Dedifferentiated amniotic fluid mesenchymal stem cell (primary cell): ENCODE data around the gene WNT3.
"Not testable (repeated sequence)": the region's sequence is repeated elsewhere in the genome, so short reads cannot be mapped to it uniquely, and the experiment has no call there.

Source experiments
- DNase-seq: peaks from one replicate; pipeline ENCODE4 v3.0.0-alpha.2; 2016; ENCODE audit errors: extremely low spot score

Gene WNT3, protein sequence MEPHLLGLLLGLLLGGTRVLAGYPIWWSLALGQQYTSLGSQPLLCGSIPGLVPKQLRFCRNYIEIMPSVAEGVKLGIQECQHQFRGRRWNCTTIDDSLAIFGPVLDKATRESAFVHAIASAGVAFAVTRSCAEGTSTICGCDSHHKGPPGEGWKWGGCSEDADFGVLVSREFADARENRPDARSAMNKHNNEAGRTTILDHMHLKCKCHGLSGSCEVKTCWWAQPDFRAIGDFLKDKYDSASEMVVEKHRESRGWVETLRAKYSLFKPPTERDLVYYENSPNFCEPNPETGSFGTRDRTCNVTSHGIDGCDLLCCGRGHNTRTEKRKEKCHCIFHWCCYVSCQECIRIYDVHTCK

DNA sequence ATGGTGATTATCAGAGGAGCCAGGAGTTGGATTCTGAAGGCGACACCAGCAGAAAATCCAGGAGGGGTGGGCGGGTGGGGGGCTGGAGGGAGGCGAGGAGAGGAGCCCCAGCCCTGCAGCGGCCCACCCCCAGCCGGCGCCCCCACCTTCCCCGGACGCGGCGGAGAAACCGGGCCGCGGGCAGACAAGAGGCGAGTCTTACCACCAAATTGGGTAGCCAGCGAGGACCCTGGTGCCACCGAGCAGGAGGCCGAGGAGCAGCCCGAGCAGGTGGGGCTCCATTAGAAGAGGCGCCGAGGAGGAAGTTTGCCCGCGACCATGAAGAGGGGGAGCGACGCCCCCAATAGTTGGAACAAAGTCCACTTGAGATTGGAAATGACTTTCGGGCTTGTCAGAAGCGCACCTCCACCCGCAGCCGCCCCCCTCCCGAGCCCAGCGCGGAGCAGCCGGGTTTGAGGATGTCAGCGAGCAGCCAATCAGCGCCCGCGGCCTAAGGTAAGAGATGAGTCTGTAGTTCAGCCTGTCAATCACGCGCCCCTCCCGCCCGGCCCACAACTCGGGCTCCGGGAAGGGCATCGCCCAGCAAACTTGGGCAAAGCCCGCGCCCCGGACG lies at the start of gene WNT3:
WNT3 (minus strand) TSS at position 377 of the 613 bp plus-strand sequence; CDS start at position 282, 95 bp downstream.
- no peak for DNase-seq

DNA sequence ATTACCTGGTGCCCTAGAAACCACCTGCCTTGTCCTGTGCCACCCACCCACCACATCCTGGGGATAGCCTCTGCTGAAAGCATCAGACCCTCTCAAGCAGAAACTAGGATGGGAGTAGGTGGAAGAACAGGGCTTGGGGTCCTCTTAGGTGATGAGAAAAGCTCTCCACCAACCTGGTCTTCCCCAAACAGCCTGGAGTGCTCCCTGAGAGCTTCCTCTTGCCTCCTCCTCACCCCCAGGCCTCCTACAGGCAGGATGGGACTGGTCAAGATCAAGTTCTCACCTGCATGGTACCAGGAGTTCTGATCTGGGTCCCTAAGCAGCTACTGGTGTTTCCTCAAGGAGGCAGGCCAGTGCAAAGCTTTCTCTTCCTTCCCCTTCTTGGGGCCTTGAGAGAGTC lies 48.3 kb upstream of the WNT3 start:
- DNase-seq = no peak

DNA sequence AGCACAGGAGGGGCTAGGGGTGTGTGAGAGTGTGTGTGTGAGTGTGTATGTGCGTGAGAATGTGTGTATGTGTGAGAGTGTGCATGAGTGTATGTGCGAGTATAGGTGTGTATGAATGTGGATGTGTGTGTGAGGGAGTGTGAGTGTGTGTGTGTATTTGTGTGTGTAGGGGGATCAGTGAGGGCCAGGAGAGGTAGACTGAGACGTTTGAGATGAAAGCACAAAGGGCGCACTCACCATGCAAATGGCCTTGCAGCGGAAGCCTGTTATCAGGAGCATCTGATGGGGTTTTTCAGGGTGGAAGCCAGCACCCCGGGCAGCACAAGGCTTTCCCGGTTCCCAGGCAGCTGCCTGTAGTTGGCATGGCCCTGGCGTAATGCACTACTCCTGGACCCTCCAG lies 47.8 kb upstream of the WNT3 start:
- no peak for DNase-seq

DNA sequence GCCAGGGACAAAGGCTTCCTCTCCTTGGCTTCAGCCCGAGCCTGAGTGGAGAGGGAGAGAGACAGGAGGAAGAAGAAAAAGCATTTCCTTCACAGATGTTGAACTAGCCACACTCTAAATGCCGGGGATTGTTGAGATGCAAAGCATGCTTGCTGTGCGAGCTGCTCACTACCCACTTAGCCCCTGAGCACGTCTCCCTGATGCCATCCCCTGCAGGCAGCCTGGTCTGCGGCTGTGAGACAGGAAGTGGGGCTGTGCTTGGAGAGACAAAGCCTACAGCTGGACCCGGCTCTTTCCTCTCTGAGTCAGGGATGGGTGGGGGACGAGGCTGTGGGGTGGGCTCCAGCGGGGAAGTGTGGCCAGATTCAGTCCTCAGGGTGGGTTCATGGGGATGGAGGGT lies 46.6 kb upstream of the WNT3 start:
- DNase-seq = no peak

DNA sequence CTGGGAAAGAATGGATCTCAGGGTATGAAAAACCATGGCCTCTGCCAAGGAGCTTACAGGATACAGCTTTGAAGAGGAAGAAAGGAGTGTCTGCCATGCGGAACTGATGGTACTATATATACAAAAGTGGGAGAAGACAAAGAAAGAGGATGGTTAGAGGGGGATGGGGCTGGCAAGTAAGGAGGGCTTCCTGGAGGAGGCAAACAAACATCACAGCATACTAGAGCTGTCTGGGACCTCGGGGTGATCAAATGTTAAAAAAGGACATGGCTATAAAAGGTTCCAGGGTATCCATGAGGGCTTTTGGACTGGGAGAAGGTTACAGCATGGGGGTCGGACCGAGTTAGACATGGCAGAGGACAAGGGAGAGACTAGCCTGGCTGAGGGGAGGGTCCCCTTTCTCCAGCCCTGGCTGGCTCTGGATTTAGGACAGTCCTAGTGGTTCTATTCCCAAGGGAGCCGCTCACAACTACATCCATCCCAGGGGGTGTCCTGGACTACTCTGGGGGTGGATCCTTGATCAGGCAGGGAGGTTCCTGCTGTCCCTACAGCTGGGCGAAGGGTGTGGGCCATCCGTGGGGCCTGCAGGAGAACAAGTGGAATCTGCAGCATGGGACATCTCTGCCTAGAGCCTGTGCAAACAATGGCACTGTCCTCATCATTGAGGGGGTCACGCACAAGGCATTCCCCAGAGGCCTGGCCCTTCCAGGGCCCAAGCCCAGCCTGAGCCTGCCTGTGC lies 45.1 kb upstream of the WNT3 start:
- DNase-seq = no peak

DNA sequence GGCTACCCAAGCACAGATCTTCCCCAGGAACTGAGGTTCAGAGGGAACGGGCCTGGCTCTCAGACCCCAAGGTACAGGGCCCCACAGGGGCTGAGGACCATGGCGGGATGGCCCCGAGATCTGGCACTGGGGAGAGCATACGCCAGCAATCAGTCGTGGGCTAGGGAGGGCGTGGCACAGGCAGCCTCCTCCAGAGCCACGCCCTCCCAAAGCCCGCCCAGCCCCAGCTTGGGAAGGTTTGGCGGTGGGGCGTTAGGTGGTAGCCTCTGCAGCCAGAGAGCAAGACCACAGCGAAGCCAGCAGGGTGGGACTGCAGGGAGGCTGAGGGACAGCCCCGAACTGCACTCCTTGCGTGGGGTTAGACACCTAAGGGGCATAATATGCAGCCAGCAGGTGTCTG lies 44.5 kb upstream of the WNT3 start:
- no peak for DNase-seq

DNA sequence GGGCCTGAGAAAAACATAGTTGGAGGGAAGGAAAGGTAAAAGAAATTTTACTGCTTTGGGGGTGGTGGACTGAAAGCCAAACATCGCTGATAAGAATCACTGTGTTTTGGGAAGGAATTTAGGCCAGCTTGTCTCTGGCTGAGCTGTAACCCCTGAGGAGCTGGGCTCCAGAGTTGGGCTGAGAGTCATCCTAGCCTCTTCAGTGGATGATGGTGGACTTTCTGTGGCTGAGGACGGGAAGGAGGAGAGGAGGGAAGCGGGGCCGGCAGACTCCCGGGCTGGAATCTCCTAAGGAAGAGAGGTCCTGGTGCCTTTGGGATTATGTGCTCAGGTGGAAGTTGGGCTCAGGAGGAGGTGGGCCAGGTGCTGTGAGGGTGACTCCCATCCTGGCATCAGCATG lies 41.5 kb upstream of the WNT3 start:
- DNase-seq = no peak

DNA sequence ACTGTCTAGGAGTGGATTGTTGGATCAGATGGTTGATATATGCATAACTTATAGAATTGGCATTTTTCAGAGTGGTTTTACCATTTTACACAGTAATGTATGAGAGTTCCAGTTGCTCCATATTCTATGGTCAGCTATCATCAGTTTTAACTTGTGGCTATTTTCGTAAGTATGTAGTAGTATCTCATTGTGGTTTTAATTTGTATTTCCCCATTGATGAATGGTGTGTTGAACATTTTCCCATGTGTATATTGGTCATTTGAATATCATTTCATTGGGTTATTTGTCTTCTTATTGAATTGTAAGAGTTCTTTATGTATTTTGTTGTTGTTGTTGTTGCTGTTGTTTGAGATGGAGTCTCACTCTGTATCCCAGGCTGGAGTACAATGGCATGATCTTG lies 39.1 kb upstream of the WNT3 start:
- no peak for DNase-seq

DNA sequence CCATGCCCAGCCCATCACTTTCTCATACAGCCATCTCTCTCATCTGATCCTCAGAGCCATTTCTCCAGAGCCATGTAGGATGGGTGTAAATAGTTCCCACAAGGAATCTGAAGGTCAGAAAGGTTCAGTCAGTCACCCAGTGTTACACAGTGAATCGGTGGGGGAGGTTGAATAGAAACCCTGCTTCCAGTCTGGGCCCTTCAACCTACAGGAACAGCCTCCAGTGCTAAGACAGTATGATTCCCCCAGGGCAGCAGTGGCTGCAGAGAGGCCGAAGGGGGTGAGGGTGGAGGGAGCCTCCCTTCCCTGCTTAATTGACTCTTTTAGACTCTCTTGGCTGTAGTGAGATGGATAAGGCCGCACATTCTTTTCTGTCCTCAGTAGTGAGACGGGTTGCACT lies 36.5 kb upstream of the WNT3 start:
- no peak for DNase-seq

DNA sequence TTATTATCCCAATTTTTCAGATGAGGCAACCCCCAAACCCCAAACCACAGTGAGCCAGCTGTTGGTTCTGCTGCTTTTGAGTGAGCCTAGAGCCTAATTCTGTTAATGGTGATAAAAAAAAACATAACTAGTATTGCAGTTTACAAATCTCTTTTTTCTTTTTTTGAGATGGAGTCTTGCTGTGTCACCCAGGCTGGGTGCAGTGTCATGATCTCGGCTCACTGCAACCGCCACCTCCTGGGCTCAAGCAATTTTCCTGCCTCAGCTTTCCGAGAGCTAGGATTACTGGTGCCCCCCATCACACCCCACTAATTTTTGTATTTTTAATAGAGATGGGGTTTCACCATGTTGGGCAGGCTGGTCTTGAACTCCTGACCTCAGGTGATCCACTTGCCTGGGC lies 36.0 kb upstream of the WNT3 start:
- DNase-seq = no peak

DNA sequence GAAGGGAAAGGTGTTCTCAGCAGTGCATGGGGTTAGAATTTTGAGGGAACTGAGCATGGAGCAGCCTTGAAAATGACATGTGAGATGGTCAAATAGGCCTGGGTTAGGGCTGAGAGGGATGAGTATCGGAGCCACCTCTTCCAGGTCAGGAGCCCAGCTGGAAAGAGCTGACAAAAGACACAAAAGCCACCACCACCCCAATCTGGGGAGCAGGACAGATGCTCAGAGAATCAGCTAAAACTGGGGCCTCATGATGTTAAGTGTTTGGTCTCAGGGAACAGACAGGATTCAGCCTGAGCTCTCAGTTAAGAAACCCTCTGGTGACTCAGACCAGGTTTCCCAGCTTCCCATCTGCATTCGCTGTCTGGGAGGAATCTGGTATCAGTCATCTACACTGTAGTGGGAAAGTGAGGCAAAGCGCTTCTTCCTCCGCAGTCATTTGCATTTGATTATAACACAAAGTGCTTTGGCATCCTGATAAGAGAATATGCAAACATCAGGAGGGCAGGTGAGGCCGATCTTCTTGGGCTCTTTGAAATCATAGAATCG lies 35.5 kb upstream of the WNT3 start:
- no peak for DNase-seq

DNA sequence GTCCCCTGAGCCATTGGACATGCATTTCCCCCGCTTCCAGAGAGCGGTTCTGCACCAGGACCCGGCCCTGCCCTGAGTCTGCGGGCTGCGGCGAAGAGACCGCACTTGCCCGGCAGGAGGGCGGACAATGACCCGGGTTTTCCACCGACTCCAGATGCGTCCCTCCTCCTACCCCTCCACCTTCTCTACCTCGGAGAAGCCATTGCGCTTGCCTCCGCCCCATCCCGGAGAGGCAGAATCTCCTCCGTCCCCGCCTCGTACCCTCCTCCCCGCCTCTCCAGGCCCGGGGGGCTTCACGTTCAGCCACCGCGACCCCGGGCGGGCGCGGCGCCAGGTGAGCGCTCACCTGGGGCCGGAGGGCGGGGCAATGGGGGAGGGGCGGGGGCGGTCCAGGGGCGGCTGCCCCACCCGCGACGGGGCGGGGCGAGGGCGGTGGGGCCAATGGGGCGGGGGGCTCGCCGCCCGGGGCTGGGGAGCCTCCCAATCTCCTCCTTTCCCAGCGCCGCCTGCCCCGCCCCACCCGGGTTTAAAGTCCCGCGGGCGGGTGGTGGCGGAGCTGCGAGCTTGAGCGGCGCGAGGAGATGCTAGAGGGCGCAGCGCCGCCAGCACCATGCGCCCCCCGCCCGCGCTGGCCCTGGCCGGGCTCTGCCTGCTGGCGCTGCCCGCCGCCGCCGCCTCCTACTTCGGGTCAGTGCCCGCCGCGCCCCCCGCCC lies 32.7 kb upstream of the WNT3 start, which contains the start of gene WNT9B:
WNT9B (plus strand) TSS at position 555 of the 713 bp plus-strand sequence; CDS start at position 611, 56 bp downstream.
- DNase-seq = no peak

DNA sequence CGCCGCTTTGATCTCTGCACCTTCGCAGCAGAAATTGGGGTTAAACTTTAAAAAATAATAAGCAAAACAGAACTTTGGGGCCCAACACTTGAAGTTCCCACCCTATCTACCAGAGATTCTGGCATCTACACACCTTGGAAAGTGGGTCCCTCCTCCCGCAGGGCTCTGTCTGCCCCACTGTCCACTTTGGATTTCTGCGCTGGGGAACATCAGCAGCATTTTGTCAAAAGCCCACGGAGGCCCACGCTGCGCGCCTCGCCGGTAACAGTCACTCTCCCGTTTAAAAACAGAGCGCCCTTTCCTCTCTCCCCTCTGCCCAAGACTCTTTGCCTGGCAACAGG lies 32.2 kb upstream of the WNT3 start:
- DNase-seq = no peak

DNA sequence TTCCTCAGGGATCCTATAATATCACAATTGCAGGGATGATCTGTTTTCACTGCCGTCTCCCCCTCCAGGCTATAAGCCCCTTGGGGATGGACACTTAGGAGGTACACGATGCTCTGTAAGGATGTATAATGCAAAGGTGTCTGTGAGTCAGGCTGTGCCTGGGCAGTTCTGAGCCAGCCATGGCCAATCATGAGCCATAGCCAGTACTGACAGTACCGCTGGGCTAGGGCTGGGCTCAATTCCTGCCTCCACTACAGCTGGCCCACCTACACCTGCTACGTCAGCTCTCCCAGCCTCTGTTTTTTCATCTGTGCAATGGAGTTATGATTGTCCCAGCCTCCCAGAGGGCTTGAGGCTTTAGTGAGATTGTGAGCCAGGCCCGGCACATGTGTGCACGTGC lies 30.0 kb upstream of the WNT3 start:
- no peak for DNase-seq

DNA sequence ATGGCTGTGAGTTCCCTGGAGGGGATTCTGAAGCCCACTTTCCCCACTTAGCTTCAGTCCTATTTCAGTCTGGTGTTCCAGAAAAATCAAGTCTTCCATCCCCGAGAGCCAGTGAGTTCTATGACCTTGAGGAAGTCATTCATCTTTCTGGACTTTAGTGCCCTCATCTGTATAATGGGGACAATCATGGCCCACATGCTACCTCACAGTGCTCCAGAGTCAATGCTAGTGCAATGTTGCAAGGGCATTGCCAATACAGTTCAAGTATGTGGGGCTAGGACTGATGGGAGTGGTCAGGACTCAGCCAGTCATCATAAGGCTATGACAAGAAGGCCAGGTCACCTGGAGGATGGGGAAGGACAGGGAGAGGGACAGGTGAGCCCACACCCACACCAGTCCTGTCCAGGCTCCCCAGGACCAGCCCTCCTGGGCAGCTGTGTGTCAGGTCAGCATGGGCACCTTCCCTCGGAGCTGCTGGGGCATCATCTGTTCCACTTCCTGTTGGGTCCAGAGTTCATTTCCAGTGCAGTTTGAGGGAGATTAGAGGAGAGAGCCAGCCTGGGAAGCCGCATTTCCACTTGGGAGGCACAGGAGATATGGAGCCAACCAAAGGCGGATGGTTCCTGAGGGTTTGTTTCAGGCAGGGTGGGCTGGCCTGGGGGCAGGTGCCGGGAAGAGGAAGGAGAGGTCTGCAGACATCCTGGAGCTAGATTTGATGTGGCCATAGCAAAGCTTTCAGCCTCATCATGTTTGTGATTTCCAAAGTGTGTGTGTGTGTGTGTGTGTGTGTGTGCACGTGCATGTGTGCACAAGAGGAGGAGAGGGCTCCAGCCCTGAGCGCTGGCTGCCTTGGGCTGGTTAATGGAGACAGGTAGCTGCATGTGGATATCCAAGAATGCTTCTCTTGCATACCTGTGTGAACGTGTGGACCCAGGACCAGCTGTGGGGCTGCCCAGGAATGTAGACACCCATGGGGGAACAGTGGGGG lies 29.0 kb upstream of the WNT3 start:
- no peak for DNase-seq

DNA sequence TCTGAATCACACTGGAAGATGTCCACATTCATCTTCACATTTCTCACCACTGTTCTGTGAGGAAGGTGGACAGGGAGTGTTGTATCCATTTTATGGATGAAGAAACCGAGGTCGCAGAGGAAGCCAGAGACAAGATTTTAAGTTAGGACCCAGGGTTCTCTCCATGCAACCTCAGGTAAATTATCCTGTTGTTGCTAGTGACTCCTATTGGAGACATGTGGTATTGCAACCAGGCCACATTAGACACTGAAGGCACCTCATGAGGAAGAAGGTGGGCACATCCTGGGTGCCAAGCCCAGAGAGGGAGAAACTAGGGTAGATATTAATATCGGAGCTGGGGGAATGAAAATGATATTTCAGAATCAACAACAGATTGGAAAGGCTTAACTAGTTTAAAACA lies 24.3 kb upstream of the WNT3 start:
- no peak for DNase-seq

DNA sequence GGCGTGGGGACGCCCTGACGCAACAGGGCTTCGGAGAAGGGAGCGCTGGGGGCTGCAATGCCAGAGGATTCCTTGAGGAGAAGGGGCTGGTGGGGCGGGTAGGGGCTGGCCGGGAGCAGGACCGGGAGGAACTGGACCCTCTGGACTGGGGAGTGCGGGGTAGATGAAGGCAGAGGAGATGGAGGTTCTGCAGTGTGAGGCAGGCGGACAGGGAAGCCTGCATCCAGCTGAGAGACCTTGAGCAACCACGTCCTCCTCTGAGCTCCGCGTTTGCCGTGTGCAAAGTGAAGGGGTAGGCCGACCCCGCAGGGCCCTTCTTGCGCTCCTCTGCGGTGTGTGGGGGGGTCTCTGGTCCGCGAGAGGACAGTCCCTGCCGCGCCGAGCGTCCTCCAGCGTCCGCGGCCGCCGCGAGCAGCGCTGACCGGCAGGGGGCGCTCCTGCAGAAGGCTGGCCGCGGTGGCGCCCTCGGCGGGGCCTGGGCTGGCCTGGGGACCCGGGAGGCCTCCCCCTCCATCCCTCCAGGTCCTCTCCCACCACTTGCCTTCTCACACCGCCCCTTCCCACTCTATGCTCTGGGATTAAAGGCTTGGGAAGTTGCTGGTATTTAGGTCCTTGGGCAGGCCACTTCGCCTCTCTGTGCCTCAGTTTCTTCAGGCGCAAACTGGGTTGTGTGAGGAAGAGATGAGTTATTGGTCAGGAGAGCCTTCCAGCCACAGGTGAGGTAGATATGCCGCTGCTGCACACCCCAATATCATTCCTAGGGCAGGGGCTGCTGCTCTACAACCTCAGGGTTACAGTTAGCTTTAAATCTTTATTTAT lies 23.3 kb upstream of the WNT3 start:
- DNase-seq = no peak

DNA sequence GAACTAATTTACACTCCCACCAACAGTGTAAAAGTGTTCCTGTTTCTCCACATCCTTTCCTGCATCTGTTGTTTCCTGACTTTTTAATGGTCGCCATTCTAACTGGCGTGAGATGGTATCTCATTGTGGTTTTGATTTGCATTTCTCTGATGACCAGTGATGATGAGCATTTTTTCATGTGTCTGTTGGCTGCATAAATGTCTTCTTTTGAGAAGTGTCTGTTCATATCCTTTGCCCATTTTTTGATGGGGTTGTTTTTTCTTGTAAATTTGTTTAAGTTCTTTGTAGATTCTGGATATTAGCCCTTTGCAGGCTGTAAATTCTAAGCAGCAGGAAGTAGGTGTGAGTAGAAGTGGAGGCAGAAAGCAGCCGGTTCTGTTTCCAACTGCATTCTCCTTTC lies 22.1 kb upstream of the WNT3 start:
- not testable (repeated sequence) for DNase-seq

DNA sequence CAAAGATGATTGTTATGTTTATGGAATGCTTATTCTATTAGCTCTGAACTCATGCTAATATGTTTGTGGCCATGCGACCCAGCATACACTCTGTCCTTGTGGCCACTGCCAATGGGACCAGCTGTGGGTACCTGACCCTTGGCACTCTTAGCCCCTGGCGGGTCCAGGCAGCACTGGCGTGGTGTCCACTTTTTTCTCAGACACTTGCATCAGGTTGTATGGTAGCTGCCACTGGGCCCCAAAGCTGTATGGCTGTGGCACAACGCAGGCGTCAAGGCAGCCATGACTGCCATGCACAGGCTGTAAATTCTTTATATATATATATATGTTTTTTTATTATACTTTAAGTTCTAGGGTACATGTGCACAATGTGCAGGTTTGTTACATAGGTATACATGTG lies 20.7 kb upstream of the WNT3 start:
- no peak for DNase-seq

DNA sequence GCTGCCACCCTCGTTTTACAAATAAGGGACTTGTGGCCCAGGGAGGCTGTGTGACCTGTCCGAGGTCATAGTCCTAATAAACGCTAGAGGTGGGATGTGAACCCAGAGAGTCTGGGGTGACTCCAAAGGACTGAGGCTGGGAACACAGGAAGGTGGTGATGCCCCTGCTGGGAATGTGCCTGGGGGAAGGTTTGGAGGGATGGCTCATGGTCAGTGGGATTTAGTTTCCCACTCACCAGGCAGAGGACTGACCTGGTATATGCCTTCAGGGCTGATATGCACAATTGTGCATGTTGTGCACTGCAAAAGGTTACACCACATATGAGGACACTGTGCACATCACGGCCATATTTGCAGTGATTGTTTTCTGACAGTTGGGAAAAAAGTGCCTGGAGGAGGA lies 19.0 kb upstream of the WNT3 start:
- DNase-seq = no peak
